HepG2 (cell line): ENCODE data around the gene FXR2. TPM values are rescaled to one million over a fixed set of nuclear protein-coding genes. Genes with fewer than 3 reads are reported as not detected.
A peak's percentile ranks its signal among the peaks of the same experiment; 100 is the strongest.

Experiments used
- ARNTL ChIP-seq: sonication (generic); formaldehyde crosslinking; IDR thresholded peaks from 2 replicates; pipeline ENCODE4 v1.4.0; 2020; ENCODE audit warnings: mild to moderate bottlenecking, missing genetic modification reagents
- HNF4G ChIP-seq, 2 experiments: sonication (generic) in 1 of 2; formaldehyde crosslinking in 1 of 2; IDR thresholded peaks; 2 replicates each; pipeline versions ENCODE4 v1.4.0 to v1.6.1; 2011 to 2020; ENCODE audit warnings: borderline replicate concordance in 2 of 2, low read depth in 2 of 2, mild to moderate bottlenecking in 2 of 2, low read length in 1 of 2, missing genetic modification reagents in 1 of 2, moderate library complexity in 1 of 2
- JUNB ChIP-seq: sonication (generic); formaldehyde crosslinking; IDR thresholded peaks from 2 replicates; pipeline ENCODE4 v1.8.0; 2022; ENCODE audit warnings: missing genetic modification reagents, mild to moderate bottlenecking, borderline replicate concordance
- SP2 ChIP-seq: sonication (generic); formaldehyde crosslinking; IDR thresholded peaks from 2 replicates; pipeline ENCODE4 v1.5.1; 2020; ENCODE audit warnings: mild to moderate bottlenecking, missing genetic modification reagents
- polyA plus RNA-seq, 8 experiments: library from polyadenylated mRNA; depleted of rRNA in 3 of 8; stranded (reverse) in 7 of 8; unstranded in 1 of 8; fragments of >200 nt; fragmentation: Illumina TruSeq in 4 of 8; extraction: Trizol in 4 of 8; gene quantifications; 2 replicates each; pipeline versions ENCODE4 v1.2.1 to v1.2.3, GENCODE V29; 2011 to 2016; ENCODE audit warnings: low read depth in 4 of 8, missing spikeins in 1 of 8, mixed read lengths in 1 of 8; ENCODE audit not compliant: insufficient read depth in 1 of 8
- total RNA-seq, 5 experiments: library from RNA; depleted of rRNA; stranded (reverse); fragments of >200 nt; fragmentation: Illumina TruSeq; extraction: Trizol; gene quantifications; 2 replicates each; pipeline ENCODE4 v1.2.3, GENCODE V29; 2016; ENCODE audit warnings: low read depth in 1 of 5
- TF ChIP-seq, protein P1 (sequence below): sonication (generic); formaldehyde crosslinking; IDR thresholded peaks from 2 replicates; pipeline ENCODE4 v1.8.1; 2023; ENCODE audit warnings: mild to moderate bottlenecking, missing genetic modification reagents, borderline replicate concordance
- TF ChIP-seq, protein P2 (sequence below): sonication (generic); formaldehyde crosslinking; IDR thresholded peaks from 2 replicates; pipeline ENCODE4 v1.5.0; 2020; ENCODE audit warnings: mild to moderate bottlenecking, missing genetic modification reagents, moderate library complexity
- TF ChIP-seq, protein P3 (sequence below): sonication (generic); formaldehyde crosslinking; IDR thresholded peaks from 2 replicates; pipeline ENCODE4 v1.4.0; 2020; ENCODE audit warnings: low read depth, mild to moderate bottlenecking, missing genetic modification reagents
- TF ChIP-seq, protein P4 (sequence below): sonication (generic); formaldehyde crosslinking; IDR thresholded peaks from 2 replicates; pipeline ENCODE4 v1.5.0; 2020; ENCODE audit warnings: mild to moderate bottlenecking, missing genetic modification reagents, borderline replicate concordance
- TF ChIP-seq, protein P5 (sequence below): sonication (generic); formaldehyde crosslinking; IDR thresholded peaks from 2 replicates; pipeline ENCODE4 v1.8.0; 2022; ENCODE audit warnings: mild to moderate bottlenecking, missing genetic modification reagents, borderline replicate concordance

FXR2 gene
- total and polyA plus RNA-seq, 2 of the 13 experiments (the other 11 are each of a cell fraction or from before 2014, with no cell fraction given), result 20.9 to 24.4 TPM

DNA sequence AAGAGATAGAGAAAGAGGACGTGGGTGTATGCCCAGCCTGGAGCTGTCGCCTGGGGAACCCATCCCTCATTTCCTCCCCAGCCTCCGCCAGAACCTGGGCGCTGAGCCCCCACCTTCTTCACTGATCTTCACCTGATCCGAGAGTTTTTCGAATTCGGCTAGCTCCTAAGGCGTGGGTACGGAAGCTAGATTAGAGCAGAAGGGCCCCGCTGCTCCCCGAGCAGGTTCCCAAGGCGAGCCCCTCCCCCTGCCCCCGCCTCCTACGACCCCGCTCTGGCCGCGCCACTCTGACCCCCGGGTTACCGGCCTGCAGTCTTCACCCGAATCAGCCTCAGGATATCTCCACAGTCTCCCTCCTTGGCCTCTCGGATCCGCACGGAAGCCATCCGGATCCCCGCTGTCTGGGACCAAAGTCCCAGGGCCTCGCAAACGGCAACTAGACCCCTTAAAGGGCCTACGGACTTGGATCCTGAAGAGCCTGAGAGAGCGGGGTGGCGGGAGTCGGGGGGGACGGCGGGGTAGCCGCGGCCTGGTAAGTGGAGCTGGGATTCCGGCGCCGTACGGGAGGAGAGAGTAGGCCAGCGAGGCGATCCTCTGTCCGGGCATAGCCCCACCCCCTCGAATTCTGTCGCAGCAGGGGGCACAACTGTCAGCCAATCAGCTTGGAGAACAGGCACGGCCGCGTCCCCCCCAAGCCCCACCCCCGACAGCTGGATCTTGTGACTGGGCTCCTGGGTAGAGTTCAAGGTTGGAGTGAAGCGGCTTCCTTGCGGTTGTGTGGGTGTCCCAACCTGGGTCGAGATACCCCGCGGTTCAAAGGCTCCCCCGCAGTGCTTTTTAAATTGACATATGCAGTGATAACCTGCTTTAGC lies 12.8 kb upstream of the FXR2 start, which contains the start of gene SAT2 (continued):
- TF ChIP-seq ARNTL (0 out of 2 replicates have a peak, but pooled peaks have one; percentile 33), HNF4G (IDR thresholded peaks at IDR 0.05; ENCODE audit: borderline replicate concordance, low read depth, low read length) (peak; percentile 83), HNF4G (CRISPR knock-in tag; IDR thresholded peaks at IDR 0.05; ENCODE audit: borderline replicate concordance, low read depth) (no peak), JUNB (CRISPR knock-in tag) (no peak), SP2 (CRISPR knock-in tag) (peak; percentile 44; the same call in 1 of the 2 replicates)
- TF ChIP-seq, protein P1, sequence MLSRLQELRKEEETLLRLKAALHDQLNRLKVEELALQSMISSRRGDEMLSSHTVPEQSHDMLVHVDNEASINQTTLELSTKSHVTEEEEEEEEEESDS (CRISPR knock-in tag), result no peak
- TF ChIP-seq, protein P2, sequence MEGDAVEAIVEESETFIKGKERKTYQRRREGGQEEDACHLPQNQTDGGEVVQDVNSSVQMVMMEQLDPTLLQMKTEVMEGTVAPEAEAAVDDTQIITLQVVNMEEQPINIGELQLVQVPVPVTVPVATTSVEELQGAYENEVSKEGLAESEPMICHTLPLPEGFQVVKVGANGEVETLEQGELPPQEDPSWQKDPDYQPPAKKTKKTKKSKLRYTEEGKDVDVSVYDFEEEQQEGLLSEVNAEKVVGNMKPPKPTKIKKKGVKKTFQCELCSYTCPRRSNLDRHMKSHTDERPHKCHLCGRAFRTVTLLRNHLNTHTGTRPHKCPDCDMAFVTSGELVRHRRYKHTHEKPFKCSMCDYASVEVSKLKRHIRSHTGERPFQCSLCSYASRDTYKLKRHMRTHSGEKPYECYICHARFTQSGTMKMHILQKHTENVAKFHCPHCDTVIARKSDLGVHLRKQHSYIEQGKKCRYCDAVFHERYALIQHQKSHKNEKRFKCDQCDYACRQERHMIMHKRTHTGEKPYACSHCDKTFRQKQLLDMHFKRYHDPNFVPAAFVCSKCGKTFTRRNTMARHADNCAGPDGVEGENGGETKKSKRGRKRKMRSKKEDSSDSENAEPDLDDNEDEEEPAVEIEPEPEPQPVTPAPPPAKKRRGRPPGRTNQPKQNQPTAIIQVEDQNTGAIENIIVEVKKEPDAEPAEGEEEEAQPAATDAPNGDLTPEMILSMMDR (CRISPR knock-in tag), result 0 out of 2 replicates have a peak, but pooled peaks have one; percentile 12
- TF ChIP-seq, protein P3, sequence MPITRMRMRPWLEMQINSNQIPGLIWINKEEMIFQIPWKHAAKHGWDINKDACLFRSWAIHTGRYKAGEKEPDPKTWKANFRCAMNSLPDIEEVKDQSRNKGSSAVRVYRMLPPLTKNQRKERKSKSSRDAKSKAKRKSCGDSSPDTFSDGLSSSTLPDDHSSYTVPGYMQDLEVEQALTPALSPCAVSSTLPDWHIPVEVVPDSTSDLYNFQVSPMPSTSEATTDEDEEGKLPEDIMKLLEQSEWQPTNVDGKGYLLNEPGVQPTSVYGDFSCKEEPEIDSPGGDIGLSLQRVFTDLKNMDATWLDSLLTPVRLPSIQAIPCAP (CRISPR knock-in tag), result no peak
- TF ChIP-seq, protein P4, sequence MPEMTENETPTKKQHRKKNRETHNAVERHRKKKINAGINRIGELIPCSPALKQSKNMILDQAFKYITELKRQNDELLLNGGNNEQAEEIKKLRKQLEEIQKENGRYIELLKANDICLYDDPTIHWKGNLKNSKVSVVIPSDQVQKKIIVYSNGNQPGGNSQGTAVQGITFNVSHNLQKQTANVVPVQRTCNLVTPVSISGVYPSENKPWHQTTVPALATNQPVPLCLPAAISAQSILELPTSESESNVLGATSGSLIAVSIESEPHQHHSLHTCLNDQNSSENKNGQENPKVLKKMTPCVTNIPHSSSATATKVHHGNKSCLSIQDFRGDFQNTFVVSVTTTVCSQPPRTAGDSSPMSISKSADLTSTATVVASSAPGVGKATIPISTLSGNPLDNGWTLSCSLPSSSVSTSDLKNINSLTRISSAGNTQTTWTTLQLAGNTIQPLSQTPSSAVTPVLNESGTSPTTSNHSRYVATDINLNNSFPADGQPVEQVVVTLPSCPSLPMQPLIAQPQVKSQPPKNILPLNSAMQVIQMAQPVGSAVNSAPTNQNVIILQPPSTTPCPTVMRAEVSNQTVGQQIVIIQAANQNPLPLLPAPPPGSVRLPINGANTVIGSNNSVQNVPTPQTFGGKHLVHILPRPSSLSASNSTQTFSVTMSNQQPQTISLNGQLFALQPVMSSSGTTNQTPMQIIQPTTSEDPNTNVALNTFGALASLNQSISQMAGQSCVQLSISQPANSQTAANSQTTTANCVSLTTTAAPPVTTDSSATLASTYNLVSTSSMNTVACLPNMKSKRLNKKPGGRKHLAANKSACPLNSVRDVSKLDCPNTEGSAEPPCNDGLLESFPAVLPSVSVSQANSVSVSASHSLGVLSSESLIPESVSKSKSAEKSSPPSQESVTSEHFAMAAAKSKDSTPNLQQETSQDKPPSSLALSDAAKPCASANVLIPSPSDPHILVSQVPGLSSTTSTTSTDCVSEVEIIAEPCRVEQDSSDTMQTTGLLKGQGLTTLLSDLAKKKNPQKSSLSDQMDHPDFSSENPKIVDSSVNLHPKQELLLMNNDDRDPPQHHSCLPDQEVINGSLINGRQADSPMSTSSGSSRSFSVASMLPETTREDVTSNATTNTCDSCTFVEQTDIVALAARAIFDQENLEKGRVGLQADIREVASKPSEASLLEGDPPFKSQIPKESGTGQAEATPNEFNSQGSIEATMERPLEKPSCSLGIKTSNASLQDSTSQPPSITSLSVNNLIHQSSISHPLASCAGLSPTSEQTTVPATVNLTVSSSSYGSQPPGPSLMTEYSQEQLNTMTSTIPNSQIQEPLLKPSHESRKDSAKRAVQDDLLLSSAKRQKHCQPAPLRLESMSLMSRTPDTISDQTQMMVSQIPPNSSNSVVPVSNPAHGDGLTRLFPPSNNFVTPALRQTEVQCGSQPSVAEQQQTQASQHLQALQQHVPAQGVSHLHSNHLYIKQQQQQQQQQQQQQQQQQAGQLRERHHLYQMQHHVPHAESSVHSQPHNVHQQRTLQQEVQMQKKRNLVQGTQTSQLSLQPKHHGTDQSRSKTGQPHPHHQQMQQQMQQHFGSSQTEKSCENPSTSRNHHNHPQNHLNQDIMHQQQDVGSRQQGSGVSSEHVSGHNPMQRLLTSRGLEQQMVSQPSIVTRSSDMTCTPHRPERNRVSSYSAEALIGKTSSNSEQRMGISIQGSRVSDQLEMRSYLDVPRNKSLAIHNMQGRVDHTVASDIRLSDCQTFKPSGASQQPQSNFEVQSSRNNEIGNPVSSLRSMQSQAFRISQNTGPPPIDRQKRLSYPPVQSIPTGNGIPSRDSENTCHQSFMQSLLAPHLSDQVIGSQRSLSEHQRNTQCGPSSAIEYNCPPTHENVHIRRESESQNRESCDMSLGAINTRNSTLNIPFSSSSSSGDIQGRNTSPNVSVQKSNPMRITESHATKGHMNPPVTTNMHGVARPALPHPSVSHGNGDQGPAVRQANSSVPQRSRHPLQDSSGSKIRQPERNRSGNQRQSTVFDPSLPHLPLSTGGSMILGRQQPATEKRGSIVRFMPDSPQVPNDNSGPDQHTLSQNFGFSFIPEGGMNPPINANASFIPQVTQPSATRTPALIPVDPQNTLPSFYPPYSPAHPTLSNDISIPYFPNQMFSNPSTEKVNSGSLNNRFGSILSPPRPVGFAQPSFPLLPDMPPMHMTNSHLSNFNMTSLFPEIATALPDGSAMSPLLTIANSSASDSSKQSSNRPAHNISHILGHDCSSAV, result no peak
- TF ChIP-seq, protein P5, sequence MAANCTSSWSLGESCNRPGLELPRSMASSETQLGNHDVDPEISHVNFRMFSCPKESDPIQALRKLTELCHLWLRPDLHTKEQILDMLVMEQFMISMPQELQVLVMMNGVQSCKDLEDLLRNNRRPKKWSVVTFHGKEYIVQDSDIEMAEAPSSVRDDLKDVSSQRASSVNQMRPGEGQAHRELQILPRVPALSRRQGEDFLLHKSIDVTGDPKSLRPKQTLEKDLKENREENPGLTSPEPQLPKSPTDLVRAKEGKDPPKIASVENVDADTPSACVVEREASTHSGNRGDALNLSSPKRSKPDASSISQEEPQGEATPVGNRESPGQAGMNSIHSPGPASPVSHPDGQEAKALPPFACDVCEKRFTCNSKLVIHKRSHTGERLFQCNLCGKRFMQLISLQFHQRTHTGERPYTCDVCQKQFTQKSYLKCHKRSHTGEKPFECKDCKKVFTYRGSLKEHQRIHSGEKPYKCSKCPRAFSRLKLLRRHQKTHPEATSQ (CRISPR knock-in tag), result no peak
